Measurements from ENCODE around the gene SESN2. TPM values are rescaled to one million over a fixed set of nuclear protein-coding genes. Genes with fewer than 3 reads are reported as not detected.

The SESN2 gene
- total RNA-seq, 1 experiment from 2014 or later: 6.9 TPM

DNA sequence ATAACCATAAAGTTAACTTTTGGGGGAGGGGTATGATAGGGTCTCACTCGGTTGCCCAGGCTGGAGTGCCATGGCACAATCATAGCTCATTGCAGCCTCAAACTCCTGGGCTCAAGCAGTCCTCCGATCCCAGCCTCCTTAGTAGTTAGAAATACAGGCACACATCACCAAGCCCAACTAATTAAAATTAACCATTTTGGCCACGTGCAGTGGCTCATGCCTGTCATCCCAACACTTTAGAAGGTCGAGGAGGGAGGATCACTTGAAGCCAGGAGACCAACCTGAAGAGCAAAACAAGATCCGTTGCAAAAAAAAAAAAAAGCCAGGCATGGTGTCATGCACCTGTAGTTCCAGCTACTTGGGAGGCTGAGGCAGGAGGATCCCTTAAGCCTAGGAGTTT lies 42.9 kb downstream of the SESN2 start:
- DNase-seq (no peak), ATAC-seq (no peak)
- TF ChIP-seq, protein P1, sequence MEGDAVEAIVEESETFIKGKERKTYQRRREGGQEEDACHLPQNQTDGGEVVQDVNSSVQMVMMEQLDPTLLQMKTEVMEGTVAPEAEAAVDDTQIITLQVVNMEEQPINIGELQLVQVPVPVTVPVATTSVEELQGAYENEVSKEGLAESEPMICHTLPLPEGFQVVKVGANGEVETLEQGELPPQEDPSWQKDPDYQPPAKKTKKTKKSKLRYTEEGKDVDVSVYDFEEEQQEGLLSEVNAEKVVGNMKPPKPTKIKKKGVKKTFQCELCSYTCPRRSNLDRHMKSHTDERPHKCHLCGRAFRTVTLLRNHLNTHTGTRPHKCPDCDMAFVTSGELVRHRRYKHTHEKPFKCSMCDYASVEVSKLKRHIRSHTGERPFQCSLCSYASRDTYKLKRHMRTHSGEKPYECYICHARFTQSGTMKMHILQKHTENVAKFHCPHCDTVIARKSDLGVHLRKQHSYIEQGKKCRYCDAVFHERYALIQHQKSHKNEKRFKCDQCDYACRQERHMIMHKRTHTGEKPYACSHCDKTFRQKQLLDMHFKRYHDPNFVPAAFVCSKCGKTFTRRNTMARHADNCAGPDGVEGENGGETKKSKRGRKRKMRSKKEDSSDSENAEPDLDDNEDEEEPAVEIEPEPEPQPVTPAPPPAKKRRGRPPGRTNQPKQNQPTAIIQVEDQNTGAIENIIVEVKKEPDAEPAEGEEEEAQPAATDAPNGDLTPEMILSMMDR (conservative IDR thresholded peaks at IDR 0.05; ENCODE audit: low read depth, low read length): no peak
- no peak for TF ChIP-seq EZH2 (IDR thresholded peaks at IDR 0.05; ENCODE audit: low read length, unreplicated experiment)
- no peak for TF ChIP-seq EZH2phosphoT487 (IDR thresholded peaks at IDR 0.05; ENCODE audit: borderline replicate concordance, low read length)
- Histone ChIP-seq H3K4me3 (ENCODE audit: low read length) (no peak overlapping the region), H4K20me1 (ENCODE audit: low read length) (no peaks in the 10 kb centered on the region), H2AFZ (ENCODE audit: low read length) (no peak overlapping the region), H3K79me2 (ENCODE audit: low read length) (no peaks in the 10 kb centered on the region), H3K9me2 (replicated peaks; ENCODE audit: low read length) (no peaks in the 10 kb centered on the region), H3K9me3 (ENCODE audit: low read length) (no peaks in the 10 kb centered on the region), H3K9ac (ENCODE audit: low read length) (no peak overlapping the region), H3F3A (ENCODE audit: low read length, unreplicated experiment) (no peaks in the 10 kb centered on the region), H3K27me3 (ENCODE audit: low read length) (no peaks in the 10 kb centered on the region), H3K4me1 (ENCODE audit: insufficient read depth, low read length) (no peaks in the 10 kb centered on the region), H3K27ac (ENCODE audit: low read length) (no peak overlapping the region), H3K36me3 (ENCODE audit: low read depth, low read length) (no peaks in the 10 kb centered on the region), H3K4me2 (ENCODE audit: low read length) (no peak overlapping the region)
- POLR2A ChIA-PET (ENCODE audit: unreplicated experiment): no interaction called here
- intact Hi-C loops (cut with micrococcal nuclease): no loop called here
- CTCF ChIA-PET: no interaction called here
- no TSS peak for BruUV-seq (replicated peaks)

DNA sequence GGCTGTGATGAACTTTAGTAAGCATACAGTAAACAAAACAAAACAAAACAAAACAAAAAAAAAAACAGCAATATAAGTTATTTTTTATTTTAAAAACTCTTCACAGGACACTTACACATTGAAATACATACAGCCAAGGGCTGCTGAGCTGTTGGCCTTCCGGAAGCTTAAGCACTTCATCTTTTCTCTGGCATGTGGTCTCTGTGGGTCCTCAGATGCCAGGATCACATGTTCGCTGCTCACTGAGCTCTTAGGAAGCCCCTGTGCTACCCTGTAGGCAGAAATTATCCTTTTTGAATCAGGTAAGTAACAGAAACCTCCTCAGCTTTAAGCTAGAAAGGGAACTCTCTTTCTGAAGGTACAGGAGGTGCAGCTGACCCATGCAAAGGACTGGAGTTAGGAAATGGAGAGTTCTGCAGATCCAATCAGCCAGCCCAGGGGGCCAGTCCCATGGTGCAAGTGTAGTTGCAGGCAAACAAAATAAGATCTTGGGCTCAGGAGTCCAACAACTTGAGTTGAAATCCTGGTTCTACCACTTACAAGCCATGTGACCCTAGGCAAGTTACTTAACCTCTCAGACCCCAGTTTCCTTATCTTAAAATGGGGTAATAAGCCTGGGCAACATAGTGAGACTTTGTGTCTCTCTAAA lies 47.1 kb downstream of the SESN2 start:
- no peaks in the 10 kb centered on the region for H3F3A ChIP-seq (ENCODE audit: low read length, unreplicated experiment)
- H3K36me3 ChIP-seq (ENCODE audit: low read depth, low read length): no peaks in the 10 kb centered on the region
- no peak overlapping the region for H3K4me3 ChIP-seq (ENCODE audit: low read length)
- H3K9ac ChIP-seq (ENCODE audit: low read length): no peak overlapping the region
- no TSS peak for BruUV-seq (replicated peaks)
- DNase-seq (no peak), ATAC-seq (no peak)
- no peaks in the 10 kb centered on the region for H3K79me2 ChIP-seq (ENCODE audit: low read length)
- CTCF ChIA-PET: no interaction called here
- no peaks in the 10 kb centered on the region for H3K9me3 ChIP-seq (ENCODE audit: low read length)
- TF ChIP-seq EZH2 (IDR thresholded peaks at IDR 0.05; ENCODE audit: low read length, unreplicated experiment) (no peak), EZH2phosphoT487 (IDR thresholded peaks at IDR 0.05; ENCODE audit: borderline replicate concordance, low read length) (no peak)
- TF ChIP-seq, protein P1 (conservative IDR thresholded peaks at IDR 0.05; ENCODE audit: low read depth, low read length): no peak
- H3K9me2 ChIP-seq (replicated peaks; ENCODE audit: low read length): no peaks in the 10 kb centered on the region
- POLR2A ChIA-PET (ENCODE audit: unreplicated experiment): no interaction called here
- no peak overlapping the region for H3K27ac ChIP-seq (ENCODE audit: low read length)
- no peaks in the 10 kb centered on the region for H3K27me3 ChIP-seq (ENCODE audit: low read length)
- peak overlapping the region; percentile 65 for H2AFZ ChIP-seq (ENCODE audit: low read length)
- intact Hi-C loops (cut with micrococcal nuclease): no loop called here
- H3K4me1 ChIP-seq (ENCODE audit: insufficient read depth, low read length): no peaks in the 10 kb centered on the region
- H4K20me1 ChIP-seq (ENCODE audit: low read length): no peaks in the 10 kb centered on the region
- H3K4me2 ChIP-seq (ENCODE audit: low read length): no peak overlapping the region

DNA sequence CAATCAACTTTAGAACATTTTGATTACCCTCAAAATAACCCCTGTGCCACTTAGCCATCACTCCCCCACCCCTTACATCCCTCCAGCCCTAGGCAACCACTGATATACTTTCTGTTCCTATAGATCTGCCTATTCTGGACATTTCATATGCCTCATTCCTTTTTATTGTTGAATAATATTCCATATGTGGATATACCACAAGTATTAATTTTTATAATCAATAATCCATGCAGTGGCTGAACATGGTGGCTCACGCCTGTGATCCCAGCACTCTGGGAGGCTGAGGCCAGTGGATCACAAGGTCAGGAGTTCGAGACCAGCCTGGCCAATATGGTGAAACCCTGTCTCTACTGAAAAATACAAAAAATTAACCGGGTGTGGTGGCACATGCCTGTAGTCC lies 49.4 kb downstream of the SESN2 start:
- Histone ChIP-seq H3K4me1 (ENCODE audit: insufficient read depth, low read length) (peaks cover 5% of the 10 kb centered on the region), H3K27ac (ENCODE audit: low read length) (no peak overlapping the region), H2AFZ (ENCODE audit: low read length) (no peak overlapping the region), H4K20me1 (ENCODE audit: low read length) (no peaks in the 10 kb centered on the region), H3K4me2 (ENCODE audit: low read length) (no peak overlapping the region), H3K79me2 (ENCODE audit: low read length) (no peaks in the 10 kb centered on the region), H3K4me3 (ENCODE audit: low read length) (no peak overlapping the region), H3K9me3 (ENCODE audit: low read length) (no peaks in the 10 kb centered on the region), H3F3A (ENCODE audit: low read length, unreplicated experiment) (no peaks in the 10 kb centered on the region), H3K36me3 (ENCODE audit: low read depth, low read length) (no peaks in the 10 kb centered on the region), H3K9ac (ENCODE audit: low read length) (no peak overlapping the region), H3K27me3 (ENCODE audit: low read length) (no peaks in the 10 kb centered on the region), H3K9me2 (replicated peaks; ENCODE audit: low read length) (no peaks in the 10 kb centered on the region)
- ATAC-seq (no peak), DNase-seq (no peak)
- BruUV-seq (replicated peaks): no TSS peak
- intact Hi-C loops (cut with micrococcal nuclease): no loop called here
- CTCF ChIA-PET: no interaction called here
- TF ChIP-seq EZH2phosphoT487 (IDR thresholded peaks at IDR 0.05; ENCODE audit: borderline replicate concordance, low read length): no peak
- TF ChIP-seq EZH2 (IDR thresholded peaks at IDR 0.05; ENCODE audit: low read length, unreplicated experiment): no peak
- TF ChIP-seq, protein P1 (conservative IDR thresholded peaks at IDR 0.05; ENCODE audit: low read depth, low read length): no peak
- POLR2A ChIA-PET (ENCODE audit: unreplicated experiment): no interaction called here
